ENCODE measurements around the gene GPN1.
"Not testable (repeated sequence)": the region's sequence is repeated elsewhere in the genome, so short reads cannot be mapped to it uniquely, and the experiment has no call there.

Gene GPN1

GRCh38 chr2:27626921-27627320 is 1.9 kb upstream of the GPN1 start:
- in situ Hi-C loops (cut with HindIII; ENCODE audit: low sequenced_read_pairs) = not testable (repeated sequence)

GRCh38 chr2:27627963-27628766 is 685 bp upstream of the GPN1 start:
- in situ Hi-C loops (cut with HindIII; ENCODE audit: low sequenced_read_pairs) = no loop called here

GRCh38 chr2:27630257-27630656 is 1.4 kb downstream of the GPN1 start:
- in situ Hi-C loops (cut with HindIII; ENCODE audit: low sequenced_read_pairs) = not testable (repeated sequence)

GRCh38 chr2:27634291-27634690 is 5.4 kb downstream of the GPN1 start:
- in situ Hi-C loops (cut with HindIII; ENCODE audit: low sequenced_read_pairs) = no loop called here

GRCh38 chr2:27636766-27637165 is 7.9 kb downstream of the GPN1 start:
- in situ Hi-C loops (cut with HindIII; ENCODE audit: low sequenced_read_pairs) = no loop called here

- in situ Hi-C loops (cut with HindIII; ENCODE audit: low sequenced_read_pairs) = no loop called here
Observed at GRCh38 chr2:27638037-27638637, 9.3 kb downstream of the GPN1 start.

- in situ Hi-C loops (cut with HindIII; ENCODE audit: low sequenced_read_pairs) = no loop called here
Observed at GRCh38 chr2:27638709-27639108, 9.9 kb downstream of the GPN1 start.

- in situ Hi-C loops (cut with HindIII; ENCODE audit: low sequenced_read_pairs) = no loop called here
Observed at GRCh38 chr2:27640722-27641245, 11.9 kb downstream of the GPN1 start.

GRCh38 chr2:27645197-27645596 is 16.3 kb downstream of the GPN1 start:
- in situ Hi-C loops (cut with HindIII; ENCODE audit: low sequenced_read_pairs) = no loop called here

GRCh38 chr2:27647289-27647688 is 18.4 kb downstream of the GPN1 start:
- in situ Hi-C loops (cut with HindIII; ENCODE audit: low sequenced_read_pairs) = no loop called here

GRCh38 chr2:27647737-27648136 is 18.9 kb downstream of the GPN1 start:
- in situ Hi-C loops (cut with HindIII; ENCODE audit: low sequenced_read_pairs) = no loop called here

- in situ Hi-C loops (cut with HindIII; ENCODE audit: low sequenced_read_pairs) = no loop called here
Observed at GRCh38 chr2:27651056-27651455, 22.2 kb downstream of the GPN1 start.

GRCh38 chr2:27652341-27652740 is 23.5 kb downstream of the GPN1 start:
- in situ Hi-C loops (cut with HindIII; ENCODE audit: low sequenced_read_pairs) = no loop called here

- in situ Hi-C loops (cut with HindIII; ENCODE audit: low sequenced_read_pairs) = no loop called here
Observed at GRCh38 chr2:27652790-27653189, 23.9 kb downstream of the GPN1 start.

GRCh38 chr2:27653397-27653796 is 24.5 kb downstream of the GPN1 start:
- in situ Hi-C loops (cut with HindIII; ENCODE audit: low sequenced_read_pairs) = no loop called here

- in situ Hi-C loops (cut with HindIII; ENCODE audit: low sequenced_read_pairs) = loop anchor here (5.0 kb wide), 1 partner anchor 83 kb away; no protein-coding TSS in a partner anchor
Observed at GRCh38 chr2:27655155-27655951, 26.5 kb downstream of the GPN1 start.

GRCh38 chr2:27661371-27661770 is 32.5 kb downstream of the GPN1 start:
- in situ Hi-C loops (cut with HindIII; ENCODE audit: low sequenced_read_pairs) = no loop called here

- in situ Hi-C loops (cut with HindIII; ENCODE audit: low sequenced_read_pairs) = no loop called here
Observed at GRCh38 chr2:27663285-27664153, 34.7 kb downstream of the GPN1 start, which contains the start of the genes SLC4A1AP and SUPT7L. Gene SLC4A1AP, plus strand, starts transcription at chr2:27663889. Its CDS starts 26 bp downstream, at chr2:27663915. Gene SUPT7L, minus strand, starts transcription at chr2:27663614. Its CDS starts 1,422 bp downstream, at chr2:27662192.

- in situ Hi-C loops (cut with HindIII; ENCODE audit: low sequenced_read_pairs) = no loop called here
Observed at GRCh38 chr2:27664154-27664574, 35.3 kb downstream of the GPN1 start.

Data from endothelial cell of hepatic sinusoid (primary cell).